Upper lobe of right lung (tissue), 1 donor: Measurements from ENCODE around the gene AP4B1. TPM values are rescaled to one million over a fixed set of nuclear protein-coding genes. Genes with fewer than 3 reads are reported as not detected.

Experiments
- ATAC-seq: fragments of 200-7000 bp; cut with Tn5 transposase; one replicate; pipeline ENCODE4 v1.9.1; 2020; ENCODE audit warnings: mild to moderate bottlenecking, moderate library complexity
- DNase-seq: peaks from one replicate; pipeline ENCODE4 v3.0.0-alpha.2; 2020
- H3K27ac ChIP-seq: fragments of 200-600 bp; one replicate; pipeline ENCODE4 v1.8.0; 2022
- H3K27me3 ChIP-seq: fragments of 200-600 bp; one replicate; pipeline ENCODE4 v1.8.0; 2022; ENCODE audit warnings: mild to moderate bottlenecking
- H3K36me3 ChIP-seq: fragments of 200-600 bp; one replicate; pipeline ENCODE4 v1.8.0; 2022
- H3K4me1 ChIP-seq: fragments of 200-600 bp; one replicate; pipeline ENCODE4 v1.8.0; 2022
- H3K4me3 ChIP-seq: fragments of 200-600 bp; one replicate; pipeline ENCODE4 v1.8.0; 2022; ENCODE audit warnings: mild to moderate bottlenecking
- H3K9me3 ChIP-seq: fragments of 200-600 bp; one replicate; pipeline ENCODE4 v1.8.0; 2022
- CTCF ChIP-seq: fragments of 200-600 bp; IDR thresholded peaks from one replicate; pipeline ENCODE4 v1.8.0; 2022; ENCODE audit warnings: antibody characterized with exemption
- intact Hi-C: fragments of 100-400 bp; cut with DNase I; formaldehyde crosslinking; loops from one replicate; pipeline ENCODE4 v1.11.0; 2022
- total RNA-seq: library from RNA; stranded (reverse); fragmentation: NEBNext Ultra II Directional; extraction: Animal tissue kit (Norgen Biotek cat#: 25700); gene quantifications from one replicate; pipeline ENCODE4 v1.2.1, GENCODE V29; 2021
- donor health status: DM: no; HTN: yes; CAD: no; lungs with severe emphysema.

Gene AP4B1
- total RNA-seq, 1 donor from 2014 or later, result 16.1 TPM

GRCh38 chr1:113899111-113899510, 5.5 kb downstream of the AP4B1 start:
- Histone ChIP-seq H3K4me1 (peaks cover 15% of the 10 kb centered on the region), H3K27me3 (no peaks in the 10 kb centered on the region), H3K27ac (no peak overlapping the region), H3K4me3 (no peak overlapping the region), H3K9me3 (no peaks in the 10 kb centered on the region), H3K36me3 (peaks cover 52% of the 10 kb centered on the region)
- no peak for ATAC-seq
- no peak for DNase-seq
- no peak for TF ChIP-seq CTCF
- intact Hi-C loops, result loop anchor here (10.0 kb wide), 1 partner anchor 64 kb away; no protein-coding TSS in a partner anchor

DNA sequence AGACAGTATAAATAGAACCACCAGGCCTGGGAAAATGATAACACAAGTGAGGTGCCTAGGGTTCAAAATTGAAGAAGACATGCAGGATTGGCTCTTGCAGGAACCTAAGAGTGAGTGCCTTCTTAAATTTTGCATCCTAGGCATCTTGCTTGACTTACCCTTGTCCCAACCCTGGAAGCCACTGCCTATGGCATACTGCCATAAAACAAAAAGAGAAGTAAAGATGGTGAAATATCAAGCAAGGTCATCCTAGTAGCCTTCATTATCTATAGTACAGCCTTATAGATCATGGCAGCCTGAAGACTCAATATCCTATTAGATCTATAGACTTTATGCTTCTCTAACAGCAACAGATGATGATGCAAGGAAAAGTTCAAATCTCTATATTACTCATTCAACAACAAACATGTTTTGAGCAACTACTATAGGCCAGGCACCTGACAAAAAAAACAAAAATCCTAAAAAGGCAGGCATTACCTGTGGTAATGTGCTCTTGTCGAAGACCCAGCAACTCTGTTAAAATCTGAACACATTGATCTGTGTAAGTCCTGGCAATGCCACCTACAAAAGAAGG, 6.3 kb downstream of the AP4B1 start:
- peak; percentile 53 for ATAC-seq

GRCh38 chr1:113895961-113896360, 8.6 kb downstream of the AP4B1 start:
- H3K27ac ChIP-seq, result no peak overlapping the region
- intact Hi-C loops, result loop anchor here (10.0 kb wide), 1 partner anchor 61 kb away; no protein-coding TSS in a partner anchor
- ATAC-seq (no peak), DNase-seq (no peak)
- peaks cover 48% of the 10 kb centered on the region for H3K36me3 ChIP-seq
- no peaks in the 10 kb centered on the region for H3K9me3 ChIP-seq
- no peaks in the 10 kb centered on the region for H3K27me3 ChIP-seq
- H3K4me1 ChIP-seq, result peaks cover 4% of the 10 kb centered on the region
- TF ChIP-seq CTCF, result no peak
- no peak overlapping the region for H3K4me3 ChIP-seq

More for the DNA sequence above, 6.3 kb downstream of the AP4B1 start:
- TF ChIP-seq CTCF, result no peak
- intact Hi-C loops, result loop anchor here (10.0 kb wide), 1 partner anchor 64 kb away; no protein-coding TSS in a partner anchor
- Histone ChIP-seq H3K27me3 (no peaks in the 10 kb centered on the region), H3K4me3 (no peak overlapping the region), H3K9me3 (no peaks in the 10 kb centered on the region), H3K36me3 (peaks cover 52% of the 10 kb centered on the region), H3K27ac (no peak overlapping the region), H3K4me1 (peaks cover 8% of the 10 kb centered on the region)
- DNase-seq, result no peak

DNA sequence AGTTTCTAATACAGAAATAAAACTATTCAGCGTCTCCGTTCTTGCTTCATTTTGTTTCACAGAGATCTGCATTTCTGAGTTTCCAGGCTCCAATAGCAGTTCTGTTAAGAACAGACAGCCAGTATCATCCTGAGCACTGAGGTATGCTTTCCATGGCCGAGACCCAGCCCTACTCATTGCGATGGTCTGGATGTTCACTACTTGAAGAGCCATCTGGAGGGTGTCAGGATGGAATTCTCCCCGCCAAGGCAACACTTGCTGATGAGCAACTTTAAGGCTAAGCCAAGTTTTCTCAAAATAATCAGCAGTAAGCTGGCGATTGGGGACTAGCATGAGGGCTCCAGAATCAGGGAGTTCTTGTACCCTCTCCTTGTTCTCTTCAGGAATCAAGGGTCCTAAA, 9.5 kb downstream of the AP4B1 start:
- H3K9me3 ChIP-seq, result no peaks in the 10 kb centered on the region
- no peak for DNase-seq
- H3K27me3 ChIP-seq, result no peaks in the 10 kb centered on the region
- peaks cover 41% of the 10 kb centered on the region for H3K36me3 ChIP-seq
- no peak for TF ChIP-seq CTCF
- no peak overlapping the region for H3K4me3 ChIP-seq
- H3K4me1 ChIP-seq, result peaks cover 4% of the 10 kb centered on the region
- intact Hi-C loops, result loop anchor here (10.0 kb wide), 1 partner anchor 60 kb away; no protein-coding TSS in a partner anchor
- H3K27ac ChIP-seq, result no peak overlapping the region
- ATAC-seq, result no peak

DNA sequence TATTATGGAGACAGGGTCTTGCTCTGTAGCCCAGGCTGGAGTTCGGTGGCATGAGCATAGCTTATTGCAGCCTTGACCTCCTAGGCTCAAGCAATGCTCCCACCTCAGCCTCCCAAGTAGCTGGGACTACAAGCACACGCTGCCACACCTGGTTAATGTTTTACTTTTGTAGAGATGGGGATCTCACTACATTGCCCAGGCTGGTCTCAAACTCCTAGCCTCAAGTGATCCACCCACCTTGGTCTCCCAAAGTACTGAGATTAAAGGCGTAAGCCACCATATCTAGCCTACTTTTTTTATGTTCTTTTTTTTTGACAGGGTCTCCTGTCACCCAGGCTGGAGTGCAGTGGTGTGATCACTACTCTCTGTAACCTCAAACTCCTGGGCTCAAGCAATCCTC, 11.3 kb downstream of the AP4B1 start:
- Histone ChIP-seq H3K9me3 (no peaks in the 10 kb centered on the region), H3K4me1 (peaks cover under 1% of the 10 kb centered on the region), H3K36me3 (peaks cover 28% of the 10 kb centered on the region), H3K4me3 (no peak overlapping the region), H3K27ac (no peak overlapping the region), H3K27me3 (no peaks in the 10 kb centered on the region)
- TF ChIP-seq CTCF, result no peak
- intact Hi-C loops, result loop anchor here (10.0 kb wide), 1 partner anchor 58 kb away; no protein-coding TSS in a partner anchor
- ATAC-seq, result no peak
- DNase-seq, result no peak
